Endothelial cell of hepatic sinusoid (primary cell): ENCODE measurements around the gene TTC39A.
"Not testable (repeated sequence)": the region's sequence is repeated elsewhere in the genome, so short reads cannot be mapped to it uniquely, and the experiment has no call there.

Experiments
- in situ Hi-C: cut with HindIII; loops from 2 replicates; pipeline ENCODE4 v1.10.0; 2017; ENCODE audit warnings: low sequenced_read_pairs

TTC39A gene

GRCh38 chr1:51340380-51340779 is 10.0 kb upstream of the TTC39A start:
- in situ Hi-C loops, result no loop called here

DNA sequence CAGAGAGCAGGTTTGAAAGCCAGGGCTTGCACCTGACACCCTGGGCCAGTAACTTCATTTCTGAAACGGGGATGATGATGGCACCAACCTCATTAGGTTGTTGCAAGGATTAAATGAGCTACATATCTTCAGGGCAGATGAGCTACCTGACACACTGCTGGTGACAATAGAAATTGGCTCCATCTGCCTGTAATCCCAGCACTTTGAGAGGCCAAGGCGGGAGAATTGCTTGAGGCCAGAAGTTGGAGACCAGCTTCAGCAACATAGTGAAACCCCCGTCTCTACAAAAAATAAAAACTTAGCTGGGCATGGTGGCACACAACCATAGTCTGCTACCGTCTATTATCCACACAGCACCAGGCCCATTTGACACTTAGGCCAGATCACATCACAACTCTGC is 6.3 kb upstream of the TTC39A start:
- in situ Hi-C loops, result no loop called here

- in situ Hi-C loops, result no loop called here
These were observed 5.6 kb upstream of the TTC39A start for GRCh38 chr1:51336004-51336403.

DNA sequence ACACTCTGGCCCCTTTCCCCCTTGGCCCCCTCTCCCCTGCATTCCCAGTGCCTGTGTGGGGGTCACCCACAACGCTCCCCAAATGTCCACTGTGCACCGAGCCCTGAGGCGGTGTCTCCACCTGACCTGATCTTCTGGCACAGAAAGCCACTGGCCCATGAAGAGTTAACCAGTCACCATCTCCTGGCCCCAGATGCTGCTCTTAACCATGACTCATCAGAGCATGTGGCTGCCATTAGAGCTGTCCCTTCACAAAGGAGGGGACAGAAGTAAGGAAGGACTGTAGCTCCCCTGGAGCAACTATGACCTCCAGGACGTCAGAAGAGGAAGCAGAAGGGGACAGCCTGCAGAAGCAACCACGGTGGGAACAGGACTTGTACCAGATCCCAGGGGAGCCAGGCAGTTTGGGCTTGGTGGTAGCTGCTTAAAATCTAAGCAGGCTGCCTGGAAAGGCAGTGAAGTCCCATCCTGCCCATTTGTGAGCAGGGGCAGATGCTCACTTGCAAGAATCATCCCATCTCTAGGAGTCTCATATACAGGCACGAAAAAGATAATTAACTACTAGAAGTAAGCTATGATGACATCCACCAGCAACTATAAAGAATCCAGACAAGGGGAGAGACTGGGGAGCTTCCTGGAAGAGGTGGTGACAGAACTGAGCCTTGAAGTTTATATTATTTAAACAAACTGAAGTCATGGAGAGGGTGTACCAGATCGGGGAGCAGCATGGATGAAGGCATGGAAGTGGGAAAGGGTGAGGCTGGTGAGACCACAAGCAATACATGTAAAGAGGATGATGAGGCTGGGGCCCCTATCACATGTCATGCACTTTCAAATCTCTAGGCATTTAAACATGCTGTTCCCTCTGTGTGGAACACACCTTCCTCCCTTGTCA is 1.1 kb upstream of the TTC39A start:
- in situ Hi-C loops, result no loop called here

DNA sequence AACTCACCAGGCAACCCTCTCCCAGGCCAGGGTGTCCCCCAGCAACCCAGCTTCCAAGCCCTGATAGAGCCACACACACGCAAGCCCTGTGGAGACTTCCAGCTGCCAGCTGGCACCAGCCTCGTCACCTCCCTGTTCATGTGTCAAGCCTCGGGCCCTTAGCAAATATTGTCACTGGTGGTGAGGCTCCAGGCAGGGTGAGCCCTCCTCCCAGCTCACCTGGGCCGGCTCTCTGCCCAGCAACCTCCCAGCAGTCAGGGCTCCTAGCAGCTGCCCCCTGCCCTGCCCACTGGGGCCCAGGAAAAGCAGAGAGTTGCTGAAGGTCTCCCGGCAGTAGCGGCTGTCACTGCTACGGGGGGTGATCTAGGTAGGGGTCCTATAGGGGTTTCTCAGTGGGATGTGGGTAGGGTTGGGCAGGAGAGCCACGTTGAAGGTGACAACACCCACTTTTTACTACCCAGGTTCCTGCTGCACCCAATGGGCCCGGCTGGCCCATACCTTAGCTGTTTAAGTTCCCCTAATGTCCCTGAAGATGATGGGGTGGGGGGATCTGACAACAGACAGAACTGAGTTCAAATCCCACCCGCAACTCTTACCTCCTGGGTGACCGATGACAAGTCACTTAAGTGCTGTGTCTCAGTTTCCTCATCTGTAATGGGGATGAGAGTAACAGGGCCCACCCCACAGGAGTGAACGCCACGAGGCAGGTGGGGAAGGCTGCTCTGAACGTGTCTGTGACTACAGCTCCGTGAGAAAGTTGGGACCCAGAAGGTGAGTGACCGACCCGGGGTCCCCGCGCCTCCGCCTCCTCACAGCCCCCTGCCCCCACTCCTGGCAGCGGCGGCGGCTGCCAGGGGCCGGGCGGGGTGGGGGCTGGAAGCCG is 678 bp downstream of the TTC39A start:
- in situ Hi-C loops, result no loop called here

DNA sequence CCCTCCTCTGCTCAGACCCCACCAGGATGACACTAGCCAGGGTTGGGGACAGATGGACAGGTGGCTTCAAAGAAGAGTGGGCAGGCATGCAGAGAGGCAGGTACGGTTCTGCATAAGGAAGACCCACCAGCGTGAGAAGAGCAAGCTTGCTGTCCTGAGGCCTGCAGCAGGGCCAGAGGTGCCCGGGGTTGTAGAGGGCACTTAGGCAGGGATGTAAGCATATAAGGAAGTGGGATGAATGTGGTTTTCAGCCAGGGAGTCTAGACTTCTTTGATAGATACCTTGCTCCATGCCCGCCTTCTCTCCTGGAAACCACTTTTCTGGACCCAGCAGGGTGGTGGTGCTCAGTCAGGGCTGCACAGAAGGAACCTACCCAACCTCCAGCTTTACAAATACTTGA is 1.4 kb downstream of the TTC39A start:
- in situ Hi-C loops, result no loop called here

DNA sequence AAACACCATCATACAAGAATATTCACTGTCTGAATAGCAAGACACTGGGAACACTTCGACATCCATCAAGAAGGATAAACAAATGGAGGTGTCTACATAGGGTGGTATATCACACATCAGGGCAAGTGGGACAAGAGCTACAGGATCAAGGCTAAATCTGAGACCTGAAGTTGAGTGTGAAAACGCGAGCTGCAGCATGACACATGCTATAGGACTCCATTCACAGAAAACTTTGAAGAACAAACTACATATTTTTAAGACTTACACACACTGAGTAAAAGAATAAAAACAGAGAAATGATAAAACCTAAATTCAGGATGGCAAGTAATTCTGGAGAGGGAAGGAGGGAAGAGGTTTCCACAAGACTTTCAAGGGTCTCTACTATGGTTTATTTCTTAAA is 2.1 kb downstream of the TTC39A start:
- in situ Hi-C loops, result no loop called here

DNA sequence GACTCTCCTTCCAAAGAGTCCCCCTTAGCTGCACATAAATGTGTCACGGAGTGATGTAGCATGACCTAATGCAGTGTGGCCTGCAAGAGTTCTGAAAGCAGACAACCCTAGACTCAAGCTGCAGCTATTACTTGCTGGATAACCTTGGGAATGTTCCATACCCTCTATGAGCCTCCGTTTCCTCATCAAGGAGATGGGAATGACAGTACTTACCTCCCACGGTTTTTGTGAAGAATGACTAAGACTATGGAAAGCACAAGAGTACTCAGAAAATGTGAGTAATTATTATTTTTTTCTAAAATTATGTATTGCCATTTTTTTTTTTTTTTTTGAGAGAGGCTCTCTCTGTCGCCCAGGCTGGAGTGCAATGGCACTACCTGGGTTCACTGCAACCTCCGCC is 3.0 kb downstream of the TTC39A start:
- in situ Hi-C loops, result no loop called here

GRCh38 chr1:51326839-51327238 is 3.5 kb downstream of the TTC39A start:
- in situ Hi-C loops, result no loop called here

DNA sequence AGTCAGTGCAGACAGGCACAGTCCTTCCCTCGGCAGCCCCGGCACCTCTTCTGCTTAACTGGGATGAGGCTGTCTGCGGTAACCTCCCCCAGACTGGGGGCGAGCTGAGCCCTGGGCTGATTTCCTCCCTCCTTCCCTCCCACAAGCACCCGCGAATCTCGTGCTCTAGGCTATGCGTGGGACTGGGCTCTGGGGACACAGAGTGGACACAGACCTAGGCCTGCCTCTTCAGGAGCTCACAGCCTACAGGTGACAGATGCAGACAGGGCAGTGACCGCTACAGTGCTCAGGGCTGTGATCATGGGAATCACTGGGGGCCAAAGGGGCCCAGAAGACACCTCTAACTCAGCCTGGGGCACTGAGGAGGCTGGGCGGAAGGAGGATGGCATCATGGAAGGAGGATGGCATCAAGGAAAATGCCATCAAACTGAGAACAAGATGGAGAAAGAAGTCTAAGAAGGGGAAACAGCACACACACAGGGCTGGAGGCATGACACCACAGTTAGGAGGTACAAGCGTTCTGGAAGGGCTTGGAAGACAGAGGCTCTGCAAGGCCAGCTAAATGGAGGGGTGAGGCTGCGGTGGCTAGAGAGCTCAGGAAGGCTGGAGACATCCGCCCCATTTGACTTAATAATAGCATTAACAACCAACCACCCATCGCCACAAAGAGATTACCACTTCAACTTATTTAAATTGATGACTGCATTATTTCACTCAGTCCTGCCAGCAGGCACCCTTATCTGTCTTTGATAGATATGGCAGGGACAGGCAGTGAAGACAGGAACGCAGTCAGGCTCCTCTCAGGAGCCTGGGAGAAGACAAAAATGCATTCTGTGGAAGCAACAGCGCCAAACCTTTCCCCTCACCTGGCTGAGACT is 4.2 kb downstream of the TTC39A start:
- in situ Hi-C loops, result no loop called here

GRCh38 chr1:51325391-51325790 is 5.0 kb downstream of the TTC39A start:
- in situ Hi-C loops, result no loop called here

DNA sequence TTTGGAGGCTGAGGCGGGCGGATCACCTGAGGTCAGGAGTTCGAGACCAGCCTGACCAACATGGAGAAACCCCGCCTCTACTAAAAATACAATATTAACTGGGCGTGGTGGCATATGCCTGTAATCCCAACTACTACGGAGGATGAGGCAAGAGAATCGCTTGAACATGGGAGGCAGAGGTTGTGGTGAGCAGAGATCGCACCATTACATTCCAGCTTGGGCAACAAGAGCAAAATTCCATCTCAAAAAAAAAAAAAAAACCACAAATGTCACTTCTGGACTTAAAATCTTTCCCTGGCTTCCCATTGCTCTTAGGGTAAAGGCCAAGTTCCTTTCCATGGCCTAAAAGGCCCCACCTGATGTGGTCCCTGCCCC is 5.4 kb downstream of the TTC39A start:
- in situ Hi-C loops, result not testable (repeated sequence)

- in situ Hi-C loops, result no loop called here
These were observed 5.9 kb downstream of the TTC39A start for GRCh38 chr1:51324251-51325010.

DNA sequence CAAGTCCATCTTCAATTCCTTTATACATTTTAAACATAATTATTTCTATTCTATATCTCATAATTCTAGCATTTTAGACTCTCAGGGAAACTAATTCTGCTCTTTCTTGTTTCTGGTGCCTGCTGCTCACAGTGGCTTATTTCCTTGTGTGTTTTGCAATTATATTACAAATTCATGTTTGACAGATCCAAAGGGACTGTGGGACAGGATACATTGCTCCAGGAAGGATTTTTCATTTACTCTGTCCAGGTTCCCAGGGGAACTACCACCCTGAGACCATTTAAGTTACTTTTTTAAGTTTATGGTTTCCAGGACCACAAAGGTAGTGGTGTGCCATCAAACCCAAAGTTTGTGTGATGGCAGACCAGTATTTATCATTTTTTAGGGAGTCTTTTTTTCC is 6.6 kb downstream of the TTC39A start:
- in situ Hi-C loops, result no loop called here

- in situ Hi-C loops, result no loop called here
These were observed 7.8 kb downstream of the TTC39A start for GRCh38 chr1:51322417-51323101.

- in situ Hi-C loops, result no loop called here
These were observed 8.5 kb downstream of the TTC39A start for GRCh38 chr1:51321924-51322280.

DNA sequence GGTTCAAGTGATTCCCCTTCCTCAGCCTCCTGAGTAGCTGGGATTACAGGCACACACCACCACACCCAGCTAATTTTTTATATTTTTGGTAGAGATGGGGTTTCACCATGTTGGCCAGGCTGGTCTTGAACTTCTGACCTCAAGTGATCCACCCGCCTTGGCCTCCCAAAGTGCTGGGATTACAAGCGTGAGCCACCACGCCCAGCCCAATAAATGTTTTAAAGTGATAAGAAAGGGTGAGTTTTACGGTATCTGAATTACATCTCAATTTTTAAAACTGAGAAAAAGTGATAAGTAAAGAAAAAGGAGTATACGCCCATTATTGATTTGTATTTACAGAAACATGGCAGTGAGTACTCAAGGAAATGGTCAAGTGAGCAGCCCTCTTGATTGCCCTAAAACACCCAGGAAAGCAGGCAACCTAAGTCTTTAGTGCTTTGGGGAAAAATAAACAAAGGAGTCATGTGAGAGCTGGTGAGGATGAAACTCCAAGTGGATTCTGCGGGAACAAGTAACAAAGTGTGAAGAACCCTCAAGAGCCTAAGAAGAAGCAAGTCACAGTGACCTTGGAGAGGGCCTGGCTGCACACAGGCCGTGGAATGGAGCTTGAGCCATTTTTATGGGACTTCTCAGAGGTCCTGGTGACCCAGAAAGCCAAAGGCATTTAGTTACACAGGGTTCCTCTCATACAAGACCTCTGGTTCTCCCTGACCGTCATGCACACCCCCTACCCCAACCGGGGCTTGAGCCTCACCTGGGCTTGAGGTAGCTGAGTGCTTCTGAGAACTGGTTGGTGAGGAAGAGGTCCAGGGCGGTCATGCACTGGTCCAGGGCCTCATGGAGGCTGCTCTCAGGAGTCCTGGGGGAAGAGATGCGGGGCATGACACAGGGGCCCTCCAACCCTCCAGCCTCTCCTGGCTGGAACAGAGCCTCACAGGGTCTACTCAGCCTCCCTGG is 9.1 kb downstream of the TTC39A start:
- in situ Hi-C loops, result no loop called here

DNA sequence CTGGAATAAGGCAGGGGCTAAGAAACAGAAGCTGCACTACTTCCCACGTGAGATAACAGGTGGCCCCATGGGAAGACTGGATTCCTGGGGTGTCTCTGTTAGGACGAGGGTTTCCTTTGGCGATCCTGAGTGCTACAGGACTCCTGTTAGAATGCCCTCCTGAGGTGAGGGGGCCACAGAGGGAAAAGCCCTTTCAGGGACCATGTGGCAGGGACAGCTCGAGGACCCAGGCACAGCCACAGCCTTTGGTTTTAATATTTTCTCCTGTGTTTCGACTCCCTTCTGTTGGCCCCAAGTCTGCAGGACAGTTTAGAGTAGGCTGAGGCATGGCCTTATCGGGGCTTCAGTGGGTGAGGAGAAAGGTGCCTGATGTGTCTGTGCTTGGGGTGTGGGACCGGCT is 12.6 kb downstream of the TTC39A start:
- in situ Hi-C loops, result no loop called here

DNA sequence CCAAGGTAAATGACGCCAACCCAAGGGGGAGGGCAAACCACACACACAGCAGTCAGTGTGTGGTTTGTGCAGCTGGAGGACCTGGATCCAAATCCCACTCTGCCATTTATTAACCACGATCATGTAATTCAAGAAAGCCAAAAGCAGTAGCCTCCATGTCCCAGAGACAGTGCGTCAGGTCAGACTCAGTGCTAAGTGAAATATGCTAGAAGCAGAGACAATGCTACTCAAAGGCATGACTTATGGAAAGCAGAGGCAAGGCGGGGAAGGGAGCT is 13.6 kb downstream of the TTC39A start:
- in situ Hi-C loops, result no loop called here
